GM12864 (cell line): ENCODE measurements around the gene LIF.

Experiments
- DNase-seq: peaks from one replicate; pipeline ENCODE4 v3.0.0-alpha.2; 2011; ENCODE audit warnings: low read depth
- H3K4me3 ChIP-seq: 2 replicates; pipeline ENCODE4 v1.5.1; 2011; ENCODE audit warnings: mild to moderate bottlenecking, low read depth, low read length, control low read depth
- CTCF ChIP-seq: IDR thresholded peaks from 2 replicates; pipeline ENCODE4 v1.5.1; 2011; ENCODE audit warnings: low read depth, mild to moderate bottlenecking, moderate library complexity, low read length, control low read depth, inconsistent platforms; ENCODE audit errors: missing control alignments

The LIF gene

GRCh38 chr22:30292069-30292970 is 45.8 kb upstream of the LIF start:
- H3K4me3 ChIP-seq: no peak overlapping the region
- no peak for TF ChIP-seq CTCF
- no peak for DNase-seq

GRCh38 chr22:30291058-30291892 is 44.7 kb upstream of the LIF start:
- no peak overlapping the region for H3K4me3 ChIP-seq
- DNase-seq: no peak
- no peak for TF ChIP-seq CTCF

- H3K4me3 ChIP-seq: no peak overlapping the region
- no peak for TF ChIP-seq CTCF
- DNase-seq: no peak
Measured at GRCh38 chr22:30290342-30291057, 43.9 kb upstream of the LIF start.

GRCh38 chr22:30289980-30290313 is 43.4 kb upstream of the LIF start:
- no peak for DNase-seq
- no peak for TF ChIP-seq CTCF
- peak overlapping the region; percentile 32 for H3K4me3 ChIP-seq

- peak; percentile 70 for DNase-seq
- peak within 1 kb of the TSS; percentile 65 for H3K4me3 ChIP-seq
- no peak for TF ChIP-seq CTCF
Measured at GRCh38 chr22:30289141-30289979, 42.8 kb upstream of the LIF start, which contains the start of gene CASTOR1. Gene CASTOR1, minus strand, starts transcription at chr22:30289505. Its CDS starts 8 bp downstream, at chr22:30289497.

GRCh38 chr22:30288419-30289140 is 42.0 kb upstream of the LIF start:
- peak overlapping the region; percentile 65 for H3K4me3 ChIP-seq
- TF ChIP-seq CTCF: no peak
- DNase-seq: no peak
